H1 (cell line): ENCODE results near the gene RPL21. TPM values are rescaled to one million over a fixed set of nuclear protein-coding genes. Genes with fewer than 3 reads are reported as not detected.

Experiments
- CTCF ChIA-PET: fragments of 300-600 bp; sonication (Branson Sonifier 250); formaldehyde crosslinking; loops from one replicate; lab custom pipeline; 2021; ENCODE audit not compliant: partially characterized antibody; lab: Charles Lee
- POLR2A ChIA-PET: fragments of 300-600 bp; sonication (Branson Sonifier 250); formaldehyde crosslinking; loops from one replicate; lab custom pipeline; 2021; ENCODE audit warnings: inconsistent platforms; ENCODE audit not compliant: partially characterized antibody; lab: Charles Lee
- DNase-seq, 2 experiments: peaks; one replicate each; pipeline versions ENCODE4 v3.0.0 to v3.0.0-alpha.2; 2010 to 2022; ENCODE audit warnings: low spot score in 2 of 2, low read depth in 1 of 2, mixed read lengths in 1 of 2
- FAIRE-seq: peaks from 2 replicates; lab custom pipeline; 2011; peaks lifted over from hg19 to GRCh38; lab: Jason Lieb, UNC
- H2AFZ ChIP-seq: 2 replicates; pipeline ENCODE4 v1.8.1; 2012; ENCODE audit warnings: low read length, inconsistent platforms
- H2AK5ac ChIP-seq: 2 replicates; pipeline ENCODE4 v1.6.1; 2013; ENCODE audit warnings: low read depth, low read length
- H2BK120ac ChIP-seq: replicated peaks from 2 replicates; pipeline ENCODE3; 2013; ENCODE audit warnings: low read depth, low read length, inconsistent platforms
- H2BK12ac ChIP-seq: 2 replicates; pipeline ENCODE4 v1.6.1; 2013; ENCODE audit warnings: low read depth, low read length
- H2BK15ac ChIP-seq: 2 replicates; pipeline ENCODE4 v1.6.1; 2013; ENCODE audit warnings: low read length
- H2BK20ac ChIP-seq: 2 replicates; pipeline ENCODE4 v1.6.1; 2013; ENCODE audit warnings: low read length
- H2BK5ac ChIP-seq: 2 replicates; pipeline ENCODE4 v1.6.1; 2013; ENCODE audit warnings: low read depth, low read length
- H3K14ac ChIP-seq: 2 replicates; pipeline ENCODE4 v1.6.1; 2013; ENCODE audit warnings: inconsistent platforms; ENCODE audit not compliant: insufficient read length
- H3K18ac ChIP-seq: 2 replicates; pipeline ENCODE4 v1.6.1; 2013; ENCODE audit warnings: low read length; ENCODE audit errors: extremely low read depth
- H3K23ac ChIP-seq: 2 replicates; pipeline ENCODE4 v1.6.1; 2013; ENCODE audit warnings: inconsistent platforms; ENCODE audit not compliant: insufficient read length
- H3K23me2 ChIP-seq: 2 replicates; pipeline ENCODE4 v1.6.1; 2013; ENCODE audit warnings: low read depth, low read length
- H3K27ac ChIP-seq: 2 replicates; pipeline ENCODE4 v1.6.1; 2011; ENCODE audit warnings: low read depth, low read length, inconsistent platforms
- H3K27me3 ChIP-seq, 4 experiments: replicated peaks in 1 of 4; 1 replicate in 1 of 4; 2 replicates in 3 of 4; pipeline versions ENCODE4 v1.6.1 to v1.8.1; 2011 to 2013; ENCODE audit warnings: low read length in 3 of 4, mild to moderate bottlenecking in 3 of 4, inconsistent platforms in 2 of 4, mixed read lengths in 2 of 4, moderate library complexity in 1 of 4; ENCODE audit not compliant: control insufficient read depth in 3 of 4, insufficient read depth in 3 of 4; ENCODE audit errors: extremely low read depth in 1 of 4
- H3K36me3 ChIP-seq, 4 experiments: 2 replicates each; pipeline versions ENCODE4 v1.6.1 to v1.8.1; 2011 to 2013; ENCODE audit warnings: mild to moderate bottlenecking in 4 of 4, low read length in 3 of 4, moderate library complexity in 2 of 4, control low read depth in 1 of 4, inconsistent platforms in 1 of 4; ENCODE audit not compliant: insufficient read depth in 4 of 4, control insufficient read depth in 2 of 4
- H3K4ac ChIP-seq: replicated peaks from 2 replicates; pipeline ENCODE3; 2013; ENCODE audit warnings: low read length, low read depth, mixed read lengths, inconsistent platforms; ENCODE audit not compliant: insufficient read length
- H3K4me1 ChIP-seq, 4 experiments: replicated peaks in 1 of 4; 1 replicate in 1 of 4; 2 replicates in 3 of 4; pipeline versions ENCODE4 v1.6.1 to v1.8.1; 2011 to 2013; ENCODE audit warnings: low read length in 3 of 4, inconsistent platforms in 2 of 4, mixed read lengths in 1 of 4; ENCODE audit not compliant: insufficient read depth in 4 of 4, control insufficient read depth in 3 of 4
- H3K4me2 ChIP-seq, 2 experiments: 2 replicates each; pipeline versions ENCODE4 v1.6.1 to v1.8.1; 2011 to 2013; ENCODE audit warnings: low read depth in 2 of 2, low read length in 2 of 2, control low read depth in 1 of 2, inconsistent platforms in 1 of 2, mild to moderate bottlenecking in 1 of 2; ENCODE audit not compliant: insufficient read depth in 1 of 2
- H3K4me3 ChIP-seq, 4 experiments: fragments of 200-600, 300-600 bp in 1 of 4; sonication (generic), shearing (Covaris generic), sonication (Bioruptor Twin) in 1 of 4; 2 replicates each; pipeline versions ENCODE4 v1.5.1 to v1.8.1; 2011 to 2016; ENCODE audit warnings: low read length in 4 of 4, low read depth in 3 of 4, control low read depth in 2 of 4, inconsistent platforms in 2 of 4, mild to moderate bottlenecking in 2 of 4, mixed read lengths in 1 of 4, moderate library complexity in 1 of 4; ENCODE audit not compliant: insufficient read depth in 2 of 4; ENCODE audit errors: extremely low read depth in 1 of 4
- H3K56ac ChIP-seq: replicated peaks from 2 replicates; pipeline ENCODE3; 2013; ENCODE audit warnings: low read depth, mild to moderate bottlenecking, mixed read lengths, low read length, inconsistent platforms; ENCODE audit not compliant: insufficient read length
- H3K79me1 ChIP-seq: 2 replicates; pipeline ENCODE4 v1.6.1; 2013; ENCODE audit warnings: low read depth, low read length, control low read depth
- H3K79me2 ChIP-seq, 2 experiments: 2 replicates each; pipeline versions ENCODE4 v1.6.1 to v1.8.1; 2012 to 2013; ENCODE audit warnings: low read length in 2 of 2, mild to moderate bottlenecking in 2 of 2, inconsistent platforms in 1 of 2; ENCODE audit not compliant: insufficient read depth in 2 of 2, control insufficient read depth in 1 of 2
- H3K9ac ChIP-seq, 4 experiments: replicated peaks in 1 of 4; 1 replicate in 1 of 4; 2 replicates in 3 of 4; pipeline versions ENCODE4 v1.6.1 to v1.8.1; 2011 to 2013; ENCODE audit warnings: low read depth in 3 of 4, low read length in 3 of 4, control low read depth in 2 of 4, mild to moderate bottlenecking in 2 of 4, moderate library complexity in 2 of 4, inconsistent platforms in 1 of 4; ENCODE audit errors: extremely low read depth in 1 of 4
- H3K9me3 ChIP-seq, 2 experiments: 2 replicates each; pipeline versions ENCODE4 v1.6.1 to v1.8.1; 2012 to 2013; ENCODE audit warnings: mild to moderate bottlenecking in 2 of 2, moderate library complexity in 2 of 2, control low read depth in 1 of 2, inconsistent platforms in 1 of 2, low read depth in 1 of 2, low read length in 1 of 2, mixed read lengths in 1 of 2; ENCODE audit not compliant: insufficient read depth in 2 of 2
- H4K20me1 ChIP-seq, 2 experiments: replicated peaks in 1 of 2; 2 replicates each; pipeline versions ENCODE3 to v1.8.1; 2011 to 2013; ENCODE audit warnings: inconsistent platforms in 2 of 2, low read length in 2 of 2, mild to moderate bottlenecking in 1 of 2; ENCODE audit not compliant: insufficient read depth in 2 of 2, control insufficient read depth in 1 of 2
- H4K5ac ChIP-seq: 2 replicates; pipeline ENCODE4 v1.6.1; 2013; ENCODE audit warnings: low read length, low read depth, mixed read lengths, inconsistent platforms; ENCODE audit not compliant: insufficient read length
- H4K8ac ChIP-seq: 2 replicates; pipeline ENCODE4 v1.8.0; 2013; ENCODE audit warnings: mild to moderate bottlenecking, moderate library complexity, low read length, inconsistent platforms; ENCODE audit not compliant: insufficient read depth; ENCODE audit errors: extremely low read depth
- H4K91ac ChIP-seq: replicated peaks from 2 replicates; pipeline ENCODE3; 2013; ENCODE audit warnings: low read length, mixed read lengths, inconsistent platforms; ENCODE audit not compliant: insufficient read length
- GABPA ChIP-seq: IDR thresholded peaks from 2 replicates; pipeline ENCODE4 v1.6.1; 2011; ENCODE audit warnings: mild to moderate bottlenecking, low read length, moderate library complexity, borderline replicate concordance; ENCODE audit not compliant: insufficient read depth
- HDAC6 ChIP-seq: IDR thresholded peaks from one replicate; pipeline ENCODE4 v1.7.1; 2012; ENCODE audit warnings: low read depth, mild to moderate bottlenecking, inconsistent platforms, low read length, moderate library complexity
- KDM1A ChIP-seq: fragments of 200-600, 300-600 bp; sonication (generic); IDR thresholded peaks from 2 replicates; pipeline ENCODE4 v1.7.1; 2016; ENCODE audit warnings: mild to moderate bottlenecking, low read length, borderline replicate concordance
- WGBS, 2 experiments: shearing (Covaris generic) in 1 of 2; methylation state at CpG; one replicate each; pipeline versions ENCODE4 v1.1.6 to v1.1.7; 2013 to 2015; ENCODE audit warnings: low lambda C conversion rate in 2 of 2, mixed read lengths in 2 of 2, inconsistent platforms in 1 of 2, low coverage in 1 of 2, missing lambda C conversion rate in 1 of 2; ENCODE audit not compliant: insufficient replicate concordance in 2 of 2, insufficient coverage in 1 of 2, insufficient read length in 1 of 2; ENCODE audit errors: extremely low coverage in 1 of 2, missing lambda C conversion rate in 1 of 2; 5-methylcytosine and 5-hydroxymethylcytosine counted together
- polyA plus RNA-seq, 7 experiments: library from polyadenylated mRNA; depleted of rRNA in 3 of 7; stranded (reverse) in 5 of 7; unstranded in 2 of 7; fragments of >200 nt in 5 of 7; fragments of 200-250 nt in 2 of 7; gene quantifications; 1 replicate in 5 of 7; 2 replicates in 1 of 7; 4 replicates in 1 of 7; pipeline versions ENCODE4 v1.2.1 to v1.2.3, GENCODE V29; 2011 to 2013; ENCODE audit warnings: missing spikeins in 2 of 7, mixed read lengths in 2 of 7
- total RNA-seq: library from RNA; stranded (reverse); fragmentation: NEBNext Ultra II Directional; extraction: Animal tissue kit (Norgen Biotek cat#: 25700); gene quantifications from 2 replicates; pipeline ENCODE4 v1.2.1, GENCODE V29; 2021

RPL21 gene
- total and polyA plus RNA-seq, 2 of the 8 experiments (the other 6 are each of a cell fraction or from before 2014, with no cell fraction given) = 624 to 1,283 TPM

- FAIRE-seq (no peak), DNase-seq (no peak)
- no peaks in the 10 kb centered on the region for H3K4me1 ChIP-seq
- no peaks in the 10 kb centered on the region for H3K79me2 ChIP-seq
- no peaks in the 10 kb centered on the region for H4K20me1 ChIP-seq
- no peaks in the 10 kb centered on the region for H3K79me1 ChIP-seq
- no peak overlapping the region for H4K91ac ChIP-seq
- no peak overlapping the region for H3K56ac ChIP-seq
- WGBS, 2 experiments = 86% methylated on average over 4 of the region's 4 CpGs; no CpG with 5 or more reads in 1 of the 2 experiments
- no peaks in the 10 kb centered on the region for H3K36me3 ChIP-seq
- H2BK15ac ChIP-seq = no peak overlapping the region
- H3K23me2 ChIP-seq = no peaks in the 10 kb centered on the region
- no peak overlapping the region for H2BK12ac ChIP-seq
- no peak overlapping the region for H4K5ac ChIP-seq
- ChIA-PET CTCF (interaction anchor here (0.8 kb wide), 1 partner anchor 18 kb away, joined by 3 read pairs; no protein-coding TSS in a partner anchor), POLR2A (no interaction called here)
- H2AK5ac ChIP-seq = no peak overlapping the region
- no peak overlapping the region for H3K4me2 ChIP-seq
- no peak overlapping the region for H3K18ac ChIP-seq
- no peaks in the 10 kb centered on the region for H3K27me3 ChIP-seq
- H3K4me3 ChIP-seq = no peak overlapping the region
- no peak overlapping the region for H2BK120ac ChIP-seq
- no peak overlapping the region for H3K14ac ChIP-seq
- H3K4ac ChIP-seq = no peak overlapping the region
- H3K9me3 ChIP-seq = no peaks in the 10 kb centered on the region
- no peak overlapping the region for H2AFZ ChIP-seq
- H3K27ac ChIP-seq = no peak overlapping the region
- no peak overlapping the region for H4K8ac ChIP-seq
- no peak overlapping the region for H3K23ac ChIP-seq
- H2BK20ac ChIP-seq = no peak overlapping the region
- no peak overlapping the region for H2BK5ac ChIP-seq
- no peak overlapping the region for H3K9ac ChIP-seq
- TF ChIP-seq KDM1A (no peak), GABPA (no peak), HDAC6 (no peak)
Observed at GRCh38 chr13:27304099-27304498, 52.7 kb downstream of the RPL21 start.
